ENCODE data around the gene RAB11A.

DNA sequence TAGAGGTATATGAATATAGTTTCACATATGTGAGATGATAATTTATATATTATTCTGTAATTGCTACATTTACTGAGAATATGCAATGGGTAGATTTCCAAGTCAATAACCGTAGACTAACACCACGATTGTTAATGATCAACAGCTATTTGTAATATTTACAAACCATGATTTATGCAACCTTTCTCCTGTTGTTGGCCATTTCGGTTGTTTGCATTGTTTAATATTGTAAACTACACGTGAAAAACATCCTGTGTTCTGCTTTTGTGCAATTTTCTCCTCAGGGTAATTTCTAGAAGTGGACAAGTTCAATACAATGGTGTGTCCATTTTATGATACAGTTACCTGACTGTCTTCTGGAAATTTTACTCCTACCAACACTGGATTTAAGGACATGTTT, 29.3 kb upstream of the RAB11A start:
- TF ChIP-seq EP300 (IDR thresholded peaks at IDR 0.05) = no peak
- TF ChIP-seq, protein P1, sequence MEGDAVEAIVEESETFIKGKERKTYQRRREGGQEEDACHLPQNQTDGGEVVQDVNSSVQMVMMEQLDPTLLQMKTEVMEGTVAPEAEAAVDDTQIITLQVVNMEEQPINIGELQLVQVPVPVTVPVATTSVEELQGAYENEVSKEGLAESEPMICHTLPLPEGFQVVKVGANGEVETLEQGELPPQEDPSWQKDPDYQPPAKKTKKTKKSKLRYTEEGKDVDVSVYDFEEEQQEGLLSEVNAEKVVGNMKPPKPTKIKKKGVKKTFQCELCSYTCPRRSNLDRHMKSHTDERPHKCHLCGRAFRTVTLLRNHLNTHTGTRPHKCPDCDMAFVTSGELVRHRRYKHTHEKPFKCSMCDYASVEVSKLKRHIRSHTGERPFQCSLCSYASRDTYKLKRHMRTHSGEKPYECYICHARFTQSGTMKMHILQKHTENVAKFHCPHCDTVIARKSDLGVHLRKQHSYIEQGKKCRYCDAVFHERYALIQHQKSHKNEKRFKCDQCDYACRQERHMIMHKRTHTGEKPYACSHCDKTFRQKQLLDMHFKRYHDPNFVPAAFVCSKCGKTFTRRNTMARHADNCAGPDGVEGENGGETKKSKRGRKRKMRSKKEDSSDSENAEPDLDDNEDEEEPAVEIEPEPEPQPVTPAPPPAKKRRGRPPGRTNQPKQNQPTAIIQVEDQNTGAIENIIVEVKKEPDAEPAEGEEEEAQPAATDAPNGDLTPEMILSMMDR (IDR thresholded peaks at IDR 0.05) = no peak
- no peak for TF ChIP-seq POLR2AphosphoS5 (IDR thresholded peaks at IDR 0.05)
